Suprapubic skin (tissue), 4 donors: ENCODE data around the gene RIMBP2. TPM values are rescaled to one million over a fixed set of nuclear protein-coding genes. Genes with fewer than 3 reads are reported as not detected.

ENCODE experiments used
- DNase-seq, 2 donors: peaks; one replicate each; pipeline ENCODE4 v3.0.0-alpha.2; 2019; ENCODE audit warnings: low spot score in 2 of 2
- H3K27ac ChIP-seq: fragments of 200-600 bp; sonication (generic); one replicate; pipeline ENCODE4 v1.5.1; 2019
- H3K27me3 ChIP-seq: fragments of 200-600 bp; sonication (generic); one replicate; pipeline ENCODE4 v1.5.1; 2019
- H3K36me3 ChIP-seq: fragments of 200-600 bp; sonication (generic); one replicate; pipeline ENCODE4 v1.5.1; 2019
- H3K4me1 ChIP-seq: fragments of 200-600 bp; sonication (generic); one replicate; pipeline ENCODE4 v1.5.1; 2019
- H3K4me3 ChIP-seq: fragments of 200-600 bp; sonication (generic); one replicate; pipeline ENCODE4 v1.5.1; 2019; ENCODE audit warnings: mild to moderate bottlenecking
- H3K9me3 ChIP-seq: fragments of 200-600 bp; sonication (generic); one replicate; pipeline ENCODE4 v1.5.1; 2019
- EP300 ChIP-seq: sonication (generic); formaldehyde crosslinking; IDR thresholded peaks from one replicate; pipeline ENCODE4 v1.6.1; 2017; ENCODE audit warnings: antibody characterized with exemption
- POLR2A ChIP-seq, 2 donors: fragments of 450-650 bp; IDR thresholded peaks; one replicate each; pipeline ENCODE4 v1.6.1; 2017; ENCODE audit warnings: antibody characterized with exemption in 2 of 2, mild to moderate bottlenecking in 2 of 2, moderate library complexity in 2 of 2
- POLR2AphosphoS5 ChIP-seq, 3 donors: sonication (generic); formaldehyde crosslinking; IDR thresholded peaks; one replicate each; pipeline ENCODE4 v1.6.1; 2017; ENCODE audit warnings: antibody characterized with exemption in 3 of 3
- WGBS: methylation state at CpG from one replicate; pipeline ENCODE4 v1.1.5; 2018; 5-methylcytosine and 5-hydroxymethylcytosine counted together
- total RNA-seq, 4 donors: library from RNA; depleted of rRNA; stranded (reverse); fragments of >200 nt; gene quantifications; one replicate each; pipeline ENCODE4 v1.1.0, GENCODE V29; 2016
- TF ChIP-seq, protein P1 (sequence below), 2 donors: fragments of 200-600 bp in 1 of 2; fragments of 450-650 bp in 1 of 2; sonication (generic) in 1 of 2; IDR thresholded peaks; one replicate each; pipeline ENCODE4 v1.5.1; 2016 to 2019; ENCODE audit warnings: antibody characterized with exemption in 2 of 2, mild to moderate bottlenecking in 1 of 2, moderate library complexity in 1 of 2

Gene RIMBP2
- total RNA-seq, 4 donors from 2014 or later = 2.1 to 21.8 (median 3.0) TPM

DNA sequence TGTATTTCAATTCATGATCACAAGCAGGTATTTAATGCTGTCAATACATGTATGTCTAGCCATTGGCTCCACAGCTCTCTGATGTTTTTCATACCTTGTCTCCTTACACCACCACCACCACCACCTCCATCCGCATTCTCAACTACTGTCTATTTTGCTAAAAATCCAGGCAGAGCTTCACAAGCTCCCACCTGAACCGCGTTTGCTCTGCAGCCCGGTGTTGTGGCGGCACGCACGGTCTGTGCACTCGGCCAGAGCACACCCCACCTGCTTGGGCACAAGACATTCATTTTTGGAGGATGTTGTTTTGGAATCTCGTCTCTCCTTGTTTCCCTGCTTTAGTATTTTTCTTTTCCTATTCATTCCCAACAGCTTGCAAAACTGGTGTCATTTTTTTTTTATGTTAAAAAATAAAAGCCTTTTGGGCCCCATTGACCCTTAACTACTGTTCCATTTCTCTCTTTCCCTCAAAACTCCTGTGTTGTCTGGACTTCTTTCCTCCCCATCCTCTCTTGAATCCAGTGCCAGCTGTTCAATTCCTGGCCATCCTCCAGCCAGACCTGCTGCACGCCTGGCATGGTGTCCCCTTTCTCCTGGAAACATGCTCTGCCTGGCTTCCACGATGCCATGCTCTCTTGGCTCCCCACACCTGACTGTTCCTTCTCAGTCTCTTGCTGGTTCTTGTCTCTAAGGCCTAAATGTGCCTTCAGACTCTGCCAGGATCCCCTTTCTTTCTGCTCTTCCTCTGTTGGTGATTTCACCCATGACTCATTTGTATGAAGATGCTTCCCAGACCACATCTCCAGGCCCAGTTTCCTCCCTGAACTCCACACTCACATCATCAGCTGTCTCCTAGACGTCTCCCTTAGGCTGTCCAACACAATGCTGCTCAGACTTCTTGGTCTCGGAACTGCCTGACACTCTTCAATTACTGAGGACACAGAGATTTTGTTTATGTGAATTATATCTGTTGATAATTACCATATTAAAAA, 340.5 kb downstream of the RIMBP2 start:
- no peak overlapping the region for H3K27ac ChIP-seq
- peaks cover 28% of the 10 kb centered on the region for H3K27me3 ChIP-seq
- no peak for TF ChIP-seq POLR2AphosphoS5 (IDR thresholded peaks at IDR 0.05)
- no peak for TF ChIP-seq POLR2A (IDR thresholded peaks at IDR 0.05)
- TF ChIP-seq EP300 = no peak
- TF ChIP-seq, protein P1, sequence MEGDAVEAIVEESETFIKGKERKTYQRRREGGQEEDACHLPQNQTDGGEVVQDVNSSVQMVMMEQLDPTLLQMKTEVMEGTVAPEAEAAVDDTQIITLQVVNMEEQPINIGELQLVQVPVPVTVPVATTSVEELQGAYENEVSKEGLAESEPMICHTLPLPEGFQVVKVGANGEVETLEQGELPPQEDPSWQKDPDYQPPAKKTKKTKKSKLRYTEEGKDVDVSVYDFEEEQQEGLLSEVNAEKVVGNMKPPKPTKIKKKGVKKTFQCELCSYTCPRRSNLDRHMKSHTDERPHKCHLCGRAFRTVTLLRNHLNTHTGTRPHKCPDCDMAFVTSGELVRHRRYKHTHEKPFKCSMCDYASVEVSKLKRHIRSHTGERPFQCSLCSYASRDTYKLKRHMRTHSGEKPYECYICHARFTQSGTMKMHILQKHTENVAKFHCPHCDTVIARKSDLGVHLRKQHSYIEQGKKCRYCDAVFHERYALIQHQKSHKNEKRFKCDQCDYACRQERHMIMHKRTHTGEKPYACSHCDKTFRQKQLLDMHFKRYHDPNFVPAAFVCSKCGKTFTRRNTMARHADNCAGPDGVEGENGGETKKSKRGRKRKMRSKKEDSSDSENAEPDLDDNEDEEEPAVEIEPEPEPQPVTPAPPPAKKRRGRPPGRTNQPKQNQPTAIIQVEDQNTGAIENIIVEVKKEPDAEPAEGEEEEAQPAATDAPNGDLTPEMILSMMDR (IDR thresholded peaks at IDR 0.05) = no peak
- DNase-seq = no peak
- 76% methylated on average over 13 of the region's 13 CpGs for WGBS
- no peaks in the 10 kb centered on the region for H3K9me3 ChIP-seq
- H3K4me3 ChIP-seq = no peak overlapping the region
- H3K4me1 ChIP-seq = no peaks in the 10 kb centered on the region
- H3K36me3 ChIP-seq = no peaks in the 10 kb centered on the region

DNA sequence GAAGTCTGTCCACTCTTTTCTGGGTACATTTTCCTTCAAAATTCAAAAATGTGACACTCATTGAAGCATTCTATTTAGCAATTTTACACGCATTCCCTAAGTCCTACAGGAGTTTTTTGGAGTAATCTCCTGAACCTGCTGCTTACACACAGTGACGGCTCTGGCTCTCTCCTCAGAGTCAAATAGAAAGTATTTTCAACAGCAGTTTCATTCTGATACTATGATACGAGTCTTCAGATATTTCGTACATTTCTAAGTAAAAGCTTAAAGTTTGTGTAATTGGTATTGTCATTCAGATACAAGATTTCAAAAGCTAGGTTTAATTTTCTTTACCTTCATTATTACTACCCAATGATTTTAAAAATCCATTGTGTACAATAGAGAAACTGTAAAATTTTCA, 342.0 kb downstream of the RIMBP2 start:
- Histone ChIP-seq H3K36me3 (no peaks in the 10 kb centered on the region), H3K27me3 (peaks cover 28% of the 10 kb centered on the region)
- WGBS = 91% methylated on average over 4 of the region's 4 CpGs

DNA sequence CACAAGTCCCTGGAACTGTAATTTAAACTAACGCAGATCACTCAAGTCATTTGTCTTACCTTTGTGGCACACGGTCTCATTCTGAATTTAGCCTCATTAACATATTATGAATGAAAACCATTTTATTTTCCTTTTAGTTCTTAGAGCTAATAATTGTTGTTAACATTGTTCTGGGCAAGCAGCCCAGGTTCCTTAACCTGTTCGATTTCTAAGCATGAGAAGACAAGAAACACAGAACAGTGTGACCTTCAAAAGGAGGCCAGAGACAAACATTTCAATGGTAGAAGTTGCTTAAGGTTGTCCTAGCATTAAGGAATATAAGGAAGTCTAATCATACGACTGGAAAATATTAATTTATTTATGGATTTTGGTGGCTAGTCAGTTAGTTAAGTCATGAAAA, 343.2 kb downstream of the RIMBP2 start:
- Histone ChIP-seq H3K4me1 (no peaks in the 10 kb centered on the region), H3K36me3 (no peaks in the 10 kb centered on the region), H3K27ac (no peak overlapping the region), H3K27me3 (peaks cover 28% of the 10 kb centered on the region), H3K4me3 (no peak overlapping the region), H3K9me3 (no peaks in the 10 kb centered on the region)
- DNase-seq = no peak
- TF ChIP-seq, protein P1 (IDR thresholded peaks at IDR 0.05) = no peak
- TF ChIP-seq POLR2AphosphoS5 (IDR thresholded peaks at IDR 0.05) = no peak
- no peak for TF ChIP-seq POLR2A (IDR thresholded peaks at IDR 0.05)
- TF ChIP-seq EP300 = no peak
- WGBS = 56% methylated on average over 4 of the region's 4 CpGs

More for the DNA sequence above, 342.0 kb downstream of the RIMBP2 start:
- Histone ChIP-seq H3K9me3 (no peaks in the 10 kb centered on the region), H3K27ac (no peak overlapping the region), H3K4me1 (no peaks in the 10 kb centered on the region), H3K4me3 (no peak overlapping the region)
- DNase-seq = no peak
- TF ChIP-seq POLR2AphosphoS5 (IDR thresholded peaks at IDR 0.05) (no peak), EP300 (no peak), POLR2A (IDR thresholded peaks at IDR 0.05) (no peak)
- TF ChIP-seq, protein P1 (IDR thresholded peaks at IDR 0.05) = no peak

DNA sequence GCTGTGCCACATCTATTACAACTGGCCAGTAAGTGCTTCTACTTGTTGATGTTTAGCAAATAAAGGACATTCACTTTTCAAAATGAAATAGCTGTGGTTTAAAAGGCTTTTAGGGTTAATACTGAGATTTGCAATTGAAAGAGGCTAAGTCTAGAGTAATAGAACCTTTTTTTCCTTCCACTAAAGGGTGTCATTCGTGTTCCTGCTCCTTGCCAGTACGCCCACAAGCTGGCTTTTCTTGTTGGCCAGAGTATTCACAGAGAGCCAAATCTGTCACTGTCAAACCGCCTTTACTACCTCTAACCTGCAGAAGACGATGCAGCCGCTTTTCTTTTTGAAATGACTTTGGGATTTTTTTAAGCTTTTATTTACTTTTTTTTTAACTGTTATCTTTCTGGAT, 344.8 kb downstream of the RIMBP2 start:
- H3K4me3 ChIP-seq = no peak overlapping the region
- DNase-seq = no peak
- no peaks in the 10 kb centered on the region for H3K36me3 ChIP-seq
- WGBS = 19% methylated on average over 5 of the region's 5 CpGs
- H3K27ac ChIP-seq = no peak overlapping the region
- H3K9me3 ChIP-seq = no peaks in the 10 kb centered on the region
- TF ChIP-seq POLR2AphosphoS5 (IDR thresholded peaks at IDR 0.05) (no peak), POLR2A (IDR thresholded peaks at IDR 0.05) (no peak), EP300 (no peak)
- TF ChIP-seq, protein P1 (IDR thresholded peaks at IDR 0.05) = no peak
- H3K4me1 ChIP-seq = no peaks in the 10 kb centered on the region
- H3K27me3 ChIP-seq = peaks cover 23% of the 10 kb centered on the region

DNA sequence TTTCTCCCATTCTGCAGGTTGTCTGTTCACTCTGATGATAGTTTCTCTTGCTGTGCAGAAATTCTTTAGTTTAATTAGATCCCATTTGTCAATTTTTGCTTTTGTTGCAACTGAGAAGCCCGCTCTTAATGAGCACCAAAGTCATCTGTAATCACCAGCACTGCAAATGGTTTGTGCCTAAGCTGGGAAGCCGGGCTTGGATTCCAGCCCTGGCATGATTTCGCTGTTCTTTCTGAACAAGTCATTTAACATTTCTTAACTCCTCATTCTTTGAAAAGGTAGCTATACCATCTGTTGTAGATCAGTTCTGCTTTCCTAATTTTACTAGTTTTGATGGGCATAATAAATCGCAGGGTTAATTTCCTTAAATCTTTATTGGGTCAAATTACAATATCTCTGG, 346.3 kb downstream of the RIMBP2 start:
- H3K4me3 ChIP-seq = no peak overlapping the region
- H3K36me3 ChIP-seq = no peaks in the 10 kb centered on the region
- no peaks in the 10 kb centered on the region for H3K9me3 ChIP-seq
- TF ChIP-seq, protein P1 (IDR thresholded peaks at IDR 0.05) = no peak
- no peak for TF ChIP-seq POLR2A (IDR thresholded peaks at IDR 0.05)
- no peak for TF ChIP-seq EP300
- no peak for TF ChIP-seq POLR2AphosphoS5 (IDR thresholded peaks at IDR 0.05)
- DNase-seq = no peak
- 56% methylated on average over 4 of the region's 4 CpGs for WGBS
- H3K27ac ChIP-seq = no peak overlapping the region
- peaks cover 23% of the 10 kb centered on the region for H3K27me3 ChIP-seq
- no peaks in the 10 kb centered on the region for H3K4me1 ChIP-seq
